ENCODE results near the gene NABP2.
"Not testable (repeated sequence)": the region's sequence is repeated elsewhere in the genome, so short reads cannot be mapped to it uniquely, and the experiment has no call there.

Gene NABP2

GRCh38 chr12:56224102-56224701 is at the start of gene NABP2:
Gene NABP2, plus strand, starts transcription at chr12:56224342. Its CDS starts 515 bp downstream, at chr12:56224857.
- peak; percentile 97 for DNase-seq

- DNase-seq = no peak
Measured at GRCh38 chr12:56178347-56178746, 45.8 kb upstream of the NABP2 start.

DNA sequence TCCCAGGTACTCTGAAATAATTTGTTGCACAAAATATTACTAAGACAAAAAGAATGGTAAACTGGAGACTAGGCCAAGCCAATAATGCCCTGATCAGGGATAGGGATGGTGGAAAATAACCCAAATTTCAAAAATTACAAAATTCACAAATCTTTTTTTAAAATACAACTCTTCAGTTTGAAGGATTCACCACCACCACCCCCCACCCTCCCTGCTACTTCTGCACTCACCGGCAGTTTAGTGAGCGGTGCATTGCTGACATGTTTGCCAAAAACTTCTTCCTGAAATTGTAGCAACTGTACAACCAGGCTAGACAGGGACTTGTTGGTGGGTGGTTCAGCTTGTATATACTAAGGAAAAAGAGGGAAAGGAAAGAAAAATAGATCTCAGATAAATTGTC is 37.2 kb upstream of the NABP2 start:
- no peak for DNase-seq

DNA sequence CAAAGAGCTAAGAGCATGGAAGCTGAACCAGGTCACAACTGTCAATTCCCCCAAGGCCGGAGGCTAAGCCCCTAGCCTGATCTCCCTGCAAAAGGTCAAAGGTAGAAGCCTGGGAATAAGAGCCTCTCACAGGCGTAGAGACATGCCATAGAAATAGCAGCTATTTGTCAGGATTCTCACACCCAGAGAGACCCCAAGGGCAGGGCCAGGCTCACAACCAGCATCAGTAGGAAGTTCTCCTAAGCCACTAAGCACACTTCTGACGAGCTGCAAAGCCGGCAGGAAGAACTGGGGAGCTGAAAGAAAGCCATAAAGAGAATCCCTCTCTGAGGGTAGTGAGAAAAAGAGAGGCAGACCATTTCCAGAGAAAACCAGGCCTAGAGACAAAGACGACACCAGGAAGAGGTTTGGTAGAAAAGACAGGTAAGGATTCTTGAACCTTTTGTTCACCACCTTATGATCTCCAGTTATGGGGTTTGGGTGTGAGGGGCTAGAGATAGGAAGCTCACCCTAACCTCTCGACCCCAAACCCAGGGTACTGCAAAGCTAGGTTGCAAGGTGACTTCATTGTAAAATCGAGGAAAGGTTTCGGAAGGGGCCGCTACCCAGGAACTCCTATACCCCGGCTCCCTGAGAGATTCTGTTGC is 35.9 kb upstream of the NABP2 start:
- DNase-seq = no peak

DNA sequence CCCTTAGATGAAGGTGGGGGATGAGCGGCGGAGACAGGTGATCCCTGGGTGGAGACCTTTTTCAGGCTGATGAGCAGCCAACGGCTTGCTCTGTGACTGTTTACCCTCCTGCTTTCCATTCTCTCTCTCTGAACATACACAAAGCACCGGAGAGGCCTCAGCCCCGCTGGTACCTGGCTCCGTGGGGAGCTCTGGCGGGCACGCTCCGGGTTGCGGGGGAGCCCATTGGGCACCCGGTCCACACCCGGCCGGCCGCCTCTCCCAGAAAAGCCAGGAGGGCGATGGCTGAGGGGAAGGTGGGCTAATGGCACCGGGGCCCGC is 35.4 kb upstream of the NABP2 start:
- DNase-seq = no peak

GRCh38 chr12:56189099-56189917 is 34.8 kb upstream of the NABP2 start, which contains the start of gene SMARCC2:
Gene SMARCC2, minus strand, starts transcription at chr12:56189483. Its CDS starts 22 bp downstream, at chr12:56189461.
- peak; percentile 89 for DNase-seq

GRCh38 chr12:56189918-56190694 is 34.0 kb upstream of the NABP2 start:
- DNase-seq = peak; percentile 83

GRCh38 chr12:56190695-56191155 is 33.4 kb upstream of the NABP2 start:
- no peak for DNase-seq

- no peak for DNase-seq
Measured at GRCh38 chr12:56192582-56192981, 31.6 kb upstream of the NABP2 start.

DNA sequence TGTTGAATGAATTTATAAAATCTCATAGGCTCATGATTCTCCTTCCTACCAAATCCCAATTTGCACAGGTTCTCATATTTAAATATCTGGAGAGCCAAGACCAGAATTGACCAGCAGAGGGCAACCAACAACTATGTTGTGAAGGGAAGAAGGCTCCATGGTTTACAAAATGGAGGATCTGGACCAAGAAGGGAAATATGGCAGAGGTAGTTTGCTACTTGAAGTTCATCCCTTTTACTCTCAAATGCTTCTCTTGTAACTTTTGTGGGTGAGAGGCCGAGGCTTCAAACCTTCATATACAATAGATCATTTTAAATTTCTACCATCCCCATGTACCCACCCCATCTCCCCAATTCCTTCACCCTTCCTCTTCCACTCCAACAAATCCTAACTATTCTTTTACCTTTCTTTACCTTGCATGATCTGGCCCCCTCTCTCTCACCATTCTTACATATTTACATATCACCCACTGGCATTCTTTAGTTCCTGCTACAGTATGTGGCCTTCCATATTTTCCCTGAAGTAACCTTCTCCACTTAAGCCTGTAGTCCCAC is 31.0 kb upstream of the NABP2 start:
- peak; percentile 79 for DNase-seq

- DNase-seq = not testable (repeated sequence)
Measured at GRCh38 chr12:56196818-56197550, 27.2 kb upstream of the NABP2 start.

GRCh38 chr12:56197921-56198635 is 26.1 kb upstream of the NABP2 start:
- no peak for DNase-seq

GRCh38 chr12:56198836-56199235 is 25.3 kb upstream of the NABP2 start:
- no peak for DNase-seq

GRCh38 chr12:56202366-56202765 is 21.8 kb upstream of the NABP2 start:
- no peak for DNase-seq

DNA sequence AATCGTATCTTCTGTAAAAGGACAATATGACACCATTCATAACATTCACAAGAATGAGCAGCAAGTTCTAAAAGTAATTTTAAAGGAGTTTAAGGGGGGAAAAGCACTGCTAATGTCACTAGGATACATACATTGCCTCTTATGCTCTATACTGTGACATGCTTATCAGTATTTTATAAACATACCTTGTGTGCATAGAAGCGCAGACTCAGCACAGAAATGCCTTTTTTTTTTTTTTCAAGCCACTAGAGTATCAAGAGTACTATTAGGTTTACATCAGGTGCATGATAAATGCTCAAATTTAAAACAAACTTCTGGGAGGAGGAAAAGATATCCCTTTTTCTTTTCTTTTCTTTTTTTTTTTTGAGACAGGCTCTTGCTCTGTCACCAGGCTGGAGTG is 21.3 kb upstream of the NABP2 start:
- no peak for DNase-seq

GRCh38 chr12:56204275-56204674 is 19.9 kb upstream of the NABP2 start:
- DNase-seq = no peak

- no peak for DNase-seq
Measured at GRCh38 chr12:56205445-56205844, 18.7 kb upstream of the NABP2 start.

GRCh38 chr12:56206452-56207166 is 17.5 kb upstream of the NABP2 start:
- no peak for DNase-seq

GRCh38 chr12:56208006-56208405 is 16.1 kb upstream of the NABP2 start:
- no peak for DNase-seq

DNA sequence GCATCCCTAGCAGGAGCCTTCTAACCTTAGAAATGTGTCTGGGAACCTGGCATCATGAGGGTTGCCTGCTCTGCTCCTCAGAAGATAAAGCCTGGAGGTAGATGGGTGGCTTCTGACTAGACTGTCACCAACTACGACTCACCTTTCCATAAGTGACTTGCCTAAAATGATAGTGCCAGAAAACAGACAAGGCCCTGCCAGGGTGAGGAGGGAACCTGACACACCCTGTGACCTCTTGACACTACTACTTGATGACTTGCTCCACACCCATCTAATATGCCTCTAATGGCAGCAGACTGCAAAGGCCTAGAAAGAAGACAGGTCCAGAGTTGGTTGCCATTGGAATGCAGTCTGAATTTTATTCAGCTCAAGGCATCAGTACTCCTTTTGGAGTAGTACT is 11.8 kb upstream of the NABP2 start:
- DNase-seq = no peak

DNA sequence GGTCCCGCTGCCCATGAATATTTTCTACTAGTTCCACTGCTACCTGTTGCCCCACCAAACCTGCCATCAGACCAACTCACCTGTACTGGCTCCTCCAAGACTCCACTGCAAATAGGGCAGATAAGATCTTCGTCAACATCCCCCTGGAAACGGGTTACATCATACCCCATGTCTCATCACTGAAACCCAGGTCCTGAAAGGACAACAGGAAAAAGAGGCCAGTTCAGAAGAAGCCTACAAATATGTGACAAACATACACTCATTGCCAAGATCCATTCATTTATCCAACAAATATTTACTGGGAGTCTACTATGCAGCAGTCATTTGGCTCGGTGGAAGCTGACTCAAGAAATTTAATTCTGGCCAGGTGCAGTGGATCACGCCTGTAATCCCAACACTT is 10.3 kb upstream of the NABP2 start:
- DNase-seq = no peak
